Measurements from ENCODE around the gene DNAJC30.
"Not testable (repeated sequence)": the region's sequence is repeated elsewhere in the genome, so short reads cannot be mapped to it uniquely, and the experiment has no call there.

Gene DNAJC30

GRCh38 chr7:73727952-73728351 is 44.7 kb upstream of the DNAJC30 start:
- no peak overlapping the region for H3K4me3 ChIP-seq (IDR thresholded peaks at IDR 0.05; ENCODE audit: insufficient read depth, low read depth, low read length)
- H2AFZ ChIP-seq (ENCODE audit: low read depth) = no peak overlapping the region
- no peak overlapping the region for H3K27ac ChIP-seq
- TF ChIP-seq CTCF (conservative IDR thresholded peaks at IDR 0.05; ENCODE audit: low read depth, low read length) = no peak
- H4K20me1 ChIP-seq (ENCODE audit: insufficient read depth) = no peaks in the 10 kb centered on the region
- no peak overlapping the region for H3K4me2 ChIP-seq
- no peaks in the 10 kb centered on the region for H3K36me3 ChIP-seq (ENCODE audit: insufficient read depth)
- no peaks in the 10 kb centered on the region for H3K27me3 ChIP-seq (ENCODE audit: insufficient read depth, low read depth)
- no peak overlapping the region for H3K9ac ChIP-seq
- H3K4me1 ChIP-seq (ENCODE audit: low read depth, poor library complexity, severe bottlenecking) = peaks cover 24% of the 10 kb centered on the region
- H3K79me2 ChIP-seq (ENCODE audit: insufficient read depth, low read depth) = no peaks in the 10 kb centered on the region

GRCh38 chr7:73726083-73726466 is 42.8 kb upstream of the DNAJC30 start:
- Histone ChIP-seq H3K27ac (no peak overlapping the region), H3K36me3 (ENCODE audit: insufficient read depth) (no peaks in the 10 kb centered on the region), H3K4me2 (no peak overlapping the region), H3K4me1 (ENCODE audit: low read depth, poor library complexity, severe bottlenecking) (peaks cover 12% of the 10 kb centered on the region), H2AFZ (ENCODE audit: low read depth) (no peak overlapping the region), H3K27me3 (ENCODE audit: insufficient read depth, low read depth) (no peaks in the 10 kb centered on the region), H3K79me2 (ENCODE audit: insufficient read depth, low read depth) (no peaks in the 10 kb centered on the region), H3K4me3 (IDR thresholded peaks at IDR 0.05; ENCODE audit: insufficient read depth, low read depth, low read length) (no peak overlapping the region), H3K9ac (no peak overlapping the region), H4K20me1 (ENCODE audit: insufficient read depth) (no peaks in the 10 kb centered on the region)
- peak; percentile 40; the same call in 1 of the 2 replicates for TF ChIP-seq CTCF (conservative IDR thresholded peaks at IDR 0.05; ENCODE audit: low read depth, low read length)

GRCh38 chr7:73723813-73724212 is 40.6 kb upstream of the DNAJC30 start:
- no peaks in the 10 kb centered on the region for H4K20me1 ChIP-seq (ENCODE audit: insufficient read depth)
- H3K79me2 ChIP-seq (ENCODE audit: insufficient read depth, low read depth) = no peaks in the 10 kb centered on the region
- no peak overlapping the region for H3K4me3 ChIP-seq (IDR thresholded peaks at IDR 0.05; ENCODE audit: insufficient read depth, low read depth, low read length)
- no peak for TF ChIP-seq CTCF (conservative IDR thresholded peaks at IDR 0.05; ENCODE audit: low read depth, low read length)
- no peak overlapping the region for H3K4me2 ChIP-seq
- no peak overlapping the region for H3K27ac ChIP-seq
- H3K36me3 ChIP-seq (ENCODE audit: insufficient read depth) = no peaks in the 10 kb centered on the region
- H3K4me1 ChIP-seq (ENCODE audit: low read depth, poor library complexity, severe bottlenecking) = peaks cover 12% of the 10 kb centered on the region
- H3K27me3 ChIP-seq (ENCODE audit: insufficient read depth, low read depth) = no peaks in the 10 kb centered on the region
- H2AFZ ChIP-seq (ENCODE audit: low read depth) = no peak overlapping the region
- H3K9ac ChIP-seq = no peak overlapping the region

- no peak overlapping the region for H3K27ac ChIP-seq
- no peak for TF ChIP-seq CTCF (conservative IDR thresholded peaks at IDR 0.05; ENCODE audit: low read depth, low read length)
- H3K79me2 ChIP-seq (ENCODE audit: insufficient read depth, low read depth) = peaks cover 9% of the 10 kb centered on the region; the same call in 1 of the 2 replicates
Observed at GRCh38 chr7:73722785-73723184, 39.5 kb upstream of the DNAJC30 start.

GRCh38 chr7:73722182-73722581 is 38.9 kb upstream of the DNAJC30 start:
- peaks cover 12% of the 10 kb centered on the region for H3K4me1 ChIP-seq (ENCODE audit: low read depth, poor library complexity, severe bottlenecking)
- H4K20me1 ChIP-seq (ENCODE audit: insufficient read depth); H3K27ac ChIP-seq; H3K36me3 ChIP-seq (ENCODE audit: insufficient read depth); H3K27me3 ChIP-seq (ENCODE audit: insufficient read depth, low read depth); H2AFZ ChIP-seq (ENCODE audit: low read depth); H3K4me2 ChIP-seq; H3K9ac ChIP-seq; H3K4me3 ChIP-seq (IDR thresholded peaks at IDR 0.05; ENCODE audit: insufficient read depth, low read depth, low read length): not testable (repeated sequence)
- H3K79me2 ChIP-seq (ENCODE audit: insufficient read depth, low read depth) = peaks cover 14% of the 10 kb centered on the region; the same call in 1 of the 2 replicates

More at GRCh38 chr7:73722785-73723184, 39.5 kb upstream of the DNAJC30 start:
- no peaks in the 10 kb centered on the region for H3K36me3 ChIP-seq (ENCODE audit: insufficient read depth)
- H3K27me3 ChIP-seq (ENCODE audit: insufficient read depth, low read depth) = no peaks in the 10 kb centered on the region
- no peak overlapping the region for H2AFZ ChIP-seq (ENCODE audit: low read depth)
- H3K4me3 ChIP-seq (IDR thresholded peaks at IDR 0.05; ENCODE audit: insufficient read depth, low read depth, low read length) = no peak overlapping the region
- peaks cover 16% of the 10 kb centered on the region for H3K4me1 ChIP-seq (ENCODE audit: low read depth, poor library complexity, severe bottlenecking)
- no peak overlapping the region for H3K9ac ChIP-seq
- H4K20me1 ChIP-seq (ENCODE audit: insufficient read depth) = no peaks in the 10 kb centered on the region
- no peak overlapping the region for H3K4me2 ChIP-seq

All from KMS-11 (cell line).